ENCODE measurements around the gene TPRN.
A peak's percentile ranks its signal among the peaks of the same experiment; 100 is the strongest.

Gene TPRN

GRCh38 chr9:137200311-137201204 is at the start of gene TPRN:
TSS of gene TPRN (minus strand) at chr9:137200741. CDS start at chr9:137200711, 30 bp downstream.
- TF ChIP-seq CTCF (conservative IDR thresholded peaks at IDR 0.05; ENCODE audit: low read depth, low read length): no peak
- DNase-seq (ENCODE audit: low read depth): peak; percentile 98
- peak within 1 kb of the TSS; percentile 84 for H3K4me3 ChIP-seq (ENCODE audit: low read length)

GRCh38 chr9:137247916-137248175 is 47.3 kb upstream of the TPRN start:
- TF ChIP-seq CTCF (conservative IDR thresholded peaks at IDR 0.05; ENCODE audit: low read depth, low read length): no peak

GRCh38 chr9:137247135-137247915 is 46.8 kb upstream of the TPRN start:
- no peak overlapping the region for H3K4me3 ChIP-seq (ENCODE audit: low read length)
- no peak for DNase-seq (ENCODE audit: low read depth)
- no peak for TF ChIP-seq CTCF (conservative IDR thresholded peaks at IDR 0.05; ENCODE audit: low read depth, low read length)

More at GRCh38 chr9:137247916-137248175, 47.3 kb upstream of the TPRN start:
- no peak for DNase-seq (ENCODE audit: low read depth)
- H3K4me3 ChIP-seq (ENCODE audit: low read length): no peak overlapping the region

- no peak for TF ChIP-seq CTCF (conservative IDR thresholded peaks at IDR 0.05; ENCODE audit: low read depth, low read length)
- H3K4me3 ChIP-seq (ENCODE audit: low read length): no peak overlapping the region
- DNase-seq (ENCODE audit: low read depth): no peak
Measured at GRCh38 chr9:137245450-137246421, 45.2 kb upstream of the TPRN start.

GRCh38 chr9:137244486-137245449 is 44.2 kb upstream of the TPRN start:
- peak; percentile 3 for TF ChIP-seq CTCF (conservative IDR thresholded peaks at IDR 0.05; ENCODE audit: low read depth, low read length)
- no peak overlapping the region for H3K4me3 ChIP-seq (ENCODE audit: low read length)
- DNase-seq (ENCODE audit: low read depth): no peak

Data from retinal pigment epithelial cell (primary cell).